Type B pancreatic cell (in vitro differentiated cells): ENCODE data around the gene TPI1. TPM values are rescaled to one million over a fixed set of nuclear protein-coding genes. Genes with fewer than 3 reads are reported as not detected.

Experiments
- DNase-seq: peaks from one replicate; pipeline ENCODE4 v3.0.0; 2021; ENCODE audit warnings: mixed read lengths; ENCODE audit not compliant: unreplicated experiment; ENCODE audit errors: extremely low spot score
- H3K27ac Mint-ChIP-seq: 2 replicates; pipeline ENCODE4 v1.8.0; 2021; ENCODE audit warnings: mild to moderate bottlenecking, mixed read lengths
- H3K27me3 Mint-ChIP-seq: 2 replicates; pipeline ENCODE4 v1.8.0; 2021; ENCODE audit warnings: mixed read lengths
- H3K36me3 Mint-ChIP-seq: 2 replicates; pipeline ENCODE4 v1.8.0; 2021; ENCODE audit warnings: mixed read lengths
- H3K4me1 Mint-ChIP-seq: one replicate; pipeline ENCODE4 v1.8.0; 2021; ENCODE audit warnings: mixed read lengths; ENCODE audit not compliant: unreplicated experiment
- H3K4me3 Mint-ChIP-seq: 2 replicates; pipeline ENCODE4 v1.8.0; 2021; ENCODE audit warnings: mild to moderate bottlenecking, mixed read lengths
- H3K9me3 Mint-ChIP-seq: 2 replicates; pipeline ENCODE4 v1.8.0; 2021; ENCODE audit warnings: mixed read lengths
- total RNA-seq: library from RNA; stranded (reverse); gene quantifications from 2 replicates; pipeline ENCODE4 v1.2.1, GENCODE V29; 2021; ENCODE audit warnings: low replicate concordance
- TF ChIP-seq, protein P1 (sequence below): fragments of 200-600 bp; sonication (generic); conservative IDR thresholded peaks from 2 replicates; pipeline ENCODE4 v1.5.0; 2021; ENCODE audit warnings: antibody characterized with exemption, mild to moderate bottlenecking

Gene TPI1
- total RNA-seq, 1 donor from 2014 or later = 565 TPM

DNA sequence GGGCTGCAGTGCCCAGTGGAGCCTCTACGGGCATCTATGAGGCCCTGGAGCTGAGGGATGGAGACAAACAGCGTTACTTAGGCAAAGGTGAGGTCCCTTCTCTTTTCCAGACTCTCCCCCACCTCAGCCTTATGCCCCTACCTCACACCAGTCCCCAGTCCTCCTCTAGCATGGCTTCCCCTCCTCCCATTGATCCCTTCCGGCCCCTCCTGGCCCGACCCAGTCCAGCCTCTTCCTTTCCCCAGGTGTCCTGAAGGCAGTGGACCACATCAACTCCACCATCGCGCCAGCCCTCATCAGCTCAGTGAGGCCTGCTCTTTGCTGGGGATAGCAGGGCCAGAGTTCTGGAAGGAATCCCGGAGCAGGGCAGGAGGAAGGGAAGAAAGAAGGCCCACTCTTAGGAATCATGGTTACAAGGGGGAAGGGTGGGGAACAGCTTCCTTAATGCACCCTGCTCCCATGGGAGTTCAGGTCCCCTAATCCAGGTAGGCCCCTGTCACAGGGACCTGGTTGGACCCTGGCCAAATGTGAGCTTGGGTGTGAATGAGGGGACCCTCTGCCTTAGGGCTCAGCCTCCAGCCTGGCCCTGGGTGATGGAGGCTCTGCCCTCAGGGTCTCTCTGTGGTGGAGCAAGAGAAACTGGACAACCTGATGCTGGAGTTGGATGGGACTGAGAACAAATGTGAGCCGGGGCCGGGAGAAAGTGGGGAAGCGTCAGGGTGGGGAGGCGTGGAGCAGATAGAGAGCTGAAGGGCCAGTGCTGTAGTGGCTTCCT lies 49.3 kb downstream of the TPI1 start:
- no peak overlapping the region for H3K27ac Mint-ChIP-seq

DNA sequence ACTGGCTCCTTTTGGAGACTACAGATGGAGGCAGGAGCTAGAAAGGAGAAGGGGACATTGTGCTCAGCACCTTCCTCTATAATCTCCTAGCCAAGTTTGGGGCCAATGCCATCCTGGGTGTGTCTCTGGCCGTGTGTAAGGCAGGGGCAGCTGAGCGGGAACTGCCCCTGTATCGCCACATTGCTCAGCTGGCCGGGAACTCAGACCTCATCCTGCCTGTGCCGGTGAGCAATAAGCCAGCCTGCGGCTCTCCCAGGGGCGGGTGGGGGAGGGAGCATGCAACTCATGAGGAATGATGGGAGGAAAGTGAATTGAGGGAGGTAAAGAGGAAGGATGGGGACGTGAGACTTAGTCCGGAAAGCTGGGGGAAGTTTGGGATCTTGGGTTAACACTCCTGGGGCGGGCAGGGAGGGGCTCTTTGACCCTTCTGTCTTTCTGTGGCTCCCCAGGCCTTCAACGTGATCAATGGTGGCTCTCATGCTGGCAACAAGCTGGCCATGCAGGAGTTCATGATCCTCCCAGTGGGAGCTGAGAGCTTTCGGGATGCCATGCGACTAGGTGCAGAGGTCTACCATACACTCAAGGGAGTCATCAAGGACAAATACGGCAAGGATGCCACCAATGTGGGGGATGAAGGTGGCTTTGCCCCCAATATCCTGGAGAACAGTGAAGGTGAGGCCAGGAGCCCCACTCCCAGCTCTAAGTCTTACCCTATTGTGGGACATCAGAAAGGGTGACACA lies 50.3 kb downstream of the TPI1 start:
- TF ChIP-seq, protein P1, sequence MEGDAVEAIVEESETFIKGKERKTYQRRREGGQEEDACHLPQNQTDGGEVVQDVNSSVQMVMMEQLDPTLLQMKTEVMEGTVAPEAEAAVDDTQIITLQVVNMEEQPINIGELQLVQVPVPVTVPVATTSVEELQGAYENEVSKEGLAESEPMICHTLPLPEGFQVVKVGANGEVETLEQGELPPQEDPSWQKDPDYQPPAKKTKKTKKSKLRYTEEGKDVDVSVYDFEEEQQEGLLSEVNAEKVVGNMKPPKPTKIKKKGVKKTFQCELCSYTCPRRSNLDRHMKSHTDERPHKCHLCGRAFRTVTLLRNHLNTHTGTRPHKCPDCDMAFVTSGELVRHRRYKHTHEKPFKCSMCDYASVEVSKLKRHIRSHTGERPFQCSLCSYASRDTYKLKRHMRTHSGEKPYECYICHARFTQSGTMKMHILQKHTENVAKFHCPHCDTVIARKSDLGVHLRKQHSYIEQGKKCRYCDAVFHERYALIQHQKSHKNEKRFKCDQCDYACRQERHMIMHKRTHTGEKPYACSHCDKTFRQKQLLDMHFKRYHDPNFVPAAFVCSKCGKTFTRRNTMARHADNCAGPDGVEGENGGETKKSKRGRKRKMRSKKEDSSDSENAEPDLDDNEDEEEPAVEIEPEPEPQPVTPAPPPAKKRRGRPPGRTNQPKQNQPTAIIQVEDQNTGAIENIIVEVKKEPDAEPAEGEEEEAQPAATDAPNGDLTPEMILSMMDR = no peak
- Mint-ChIP-seq H3K36me3 (peaks cover 7% of the 10 kb centered on the region), H3K4me3 (no peak overlapping the region), H3K27ac (no peak overlapping the region), H3K4me1 (peaks cover 9% of the 10 kb centered on the region), H3K27me3 (peaks cover 40% of the 10 kb centered on the region), H3K9me3 (no peaks in the 10 kb centered on the region)
- no peak for DNase-seq

More for the DNA sequence above, 49.3 kb downstream of the TPI1 start:
- TF ChIP-seq, protein P1 = no peak
- Mint-ChIP-seq H3K27me3 (peaks cover 48% of the 10 kb centered on the region), H3K4me1 (peaks cover 9% of the 10 kb centered on the region), H3K36me3 (peaks cover 7% of the 10 kb centered on the region), H3K4me3 (no peak overlapping the region), H3K9me3 (no peaks in the 10 kb centered on the region)
- DNase-seq = no peak

DNA sequence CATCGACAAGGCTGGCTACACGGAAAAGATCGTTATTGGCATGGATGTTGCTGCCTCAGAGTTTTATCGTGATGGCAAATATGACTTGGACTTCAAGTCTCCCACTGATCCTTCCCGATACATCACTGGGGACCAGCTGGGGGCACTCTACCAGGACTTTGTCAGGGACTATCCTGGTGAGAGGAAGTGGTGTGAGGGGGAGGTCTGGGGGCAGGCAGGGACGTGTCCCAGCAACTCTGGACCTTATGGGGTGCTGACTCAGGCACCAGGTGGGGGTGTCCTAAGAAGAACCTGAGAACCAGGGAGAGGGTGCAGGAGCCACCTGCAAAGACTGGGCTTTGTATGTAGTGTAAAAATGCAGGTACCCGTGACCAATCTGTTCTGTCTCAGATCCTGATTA lies 52.3 kb downstream of the TPI1 start:
- DNase-seq = no peak
- peaks cover 28% of the 10 kb centered on the region for H3K27me3 Mint-ChIP-seq
- TF ChIP-seq, protein P1 = no peak
- peaks cover 12% of the 10 kb centered on the region for H3K4me1 Mint-ChIP-seq
- H3K9me3 Mint-ChIP-seq = no peaks in the 10 kb centered on the region
- H3K4me3 Mint-ChIP-seq = no peak overlapping the region
- H3K27ac Mint-ChIP-seq = no peak overlapping the region
- H3K36me3 Mint-ChIP-seq = peaks cover 7% of the 10 kb centered on the region

Other genes with a start within 250 kb of the TPI1 start
- gene LPAR5, start 231.6 kb upstream of the TPI1 start, total RNA-seq = 2.7 and 19.9 TPM in 2 replicates
- 3.9 and 7.1 TPM in 2 replicates for gene ACRBP, start 220.1 kb upstream of the TPI1 start, total RNA-seq
- gene ING4, start 204.4 kb upstream of the TPI1 start, total RNA-seq = 58.1 and 102 TPM in 2 replicates
- 78.3 and 127 TPM in 2 replicates for gene ZNF384, start 178.2 kb upstream of the TPI1 start, total RNA-seq
- gene PIANP, start 166.7 kb upstream of the TPI1 start, total RNA-seq = 0.95 and 3.9 TPM in 2 replicates
- 35.4 and 94.5 TPM in 2 replicates for gene COPS7A, start 143.5 kb upstream of the TPI1 start, total RNA-seq
- gene MLF2, start 114.4 kb upstream of the TPI1 start, total RNA-seq = 187 and 371 TPM in 2 replicates
- gene PTMS, start 101.2 kb upstream of the TPI1 start, total RNA-seq = 191 and 395 TPM in 2 replicates
- 0.52 and 2.6 TPM in 2 replicates for gene LAG3, start 95.0 kb upstream of the TPI1 start, total RNA-seq
- 0.64 and 0.65 TPM in 2 replicates for gene CD4, start 78.0 kb upstream of the TPI1 start, total RNA-seq
- 5.4 and 17.8 TPM in 2 replicates for gene GPR162, start 45.7 kb upstream of the TPI1 start, total RNA-seq
- 40.7 and 66.0 TPM in 2 replicates for gene P3H3, start 39.1 kb upstream of the TPI1 start, total RNA-seq
- gene GNB3, start 26.6 kb upstream of the TPI1 start, total RNA-seq = 6.3 and 25.2 TPM in 2 replicates
- gene CDCA3, start 16.2 kb upstream of the TPI1 start, total RNA-seq = 31.7 and 33.5 TPM in 2 replicates
- gene USP5, start 15.4 kb upstream of the TPI1 start, total RNA-seq = 121 and 198 TPM in 2 replicates
- gene SPSB2, start 5.8 kb downstream of the TPI1 start, total RNA-seq = 6.5 and 13.9 TPM in 2 replicates
- gene LRRC23, start 37.3 kb downstream of the TPI1 start, total RNA-seq = 10.1 and 20.0 TPM in 2 replicates
- 32.2 and 33.1 TPM in 2 replicates for gene ENO2, start 47.0 kb downstream of the TPI1 start, total RNA-seq
- 131 and 139 TPM in 2 replicates for gene ATN1, start 60.4 kb downstream of the TPI1 start, total RNA-seq
- not detected in 2 replicates for gene RNU7-1, start 76.3 kb downstream of the TPI1 start, total RNA-seq
- 220 and 275 TPM in 2 replicates for gene C12orf57, start 76.5 kb downstream of the TPI1 start, total RNA-seq
- 15.6 and 61.0 TPM in 2 replicates for gene PTPN6, start 83.8 kb downstream of the TPI1 start, total RNA-seq
- gene PHB2, start 103.1 kb downstream of the TPI1 start, total RNA-seq = 252 and 377 TPM in 2 replicates
- gene EMG1, start 103.4 kb downstream of the TPI1 start, total RNA-seq = 46.5 and 108 TPM in 2 replicates
- 34.4 and 79.0 TPM in 2 replicates for gene LPCAT3, start 150.9 kb downstream of the TPI1 start, total RNA-seq
- 2.7 and 3.1 TPM in 2 replicates for gene C1S, start 193.2 kb downstream of the TPI1 start, total RNA-seq
- 5.4 and 6.5 TPM in 2 replicates for gene C1R, start 224.9 kb downstream of the TPI1 start, total RNA-seq
- 32.4 and 58.0 TPM in 2 replicates for gene C1RL, start 241.7 kb downstream of the TPI1 start, total RNA-seq